Spleen (tissue), 11 donors: ENCODE data around the gene CXCR6. TPM values are rescaled to one million over a fixed set of nuclear protein-coding genes. Genes with fewer than 3 reads are reported as not detected.

ENCODE experiments used
- DNase-seq: peaks from one replicate; pipeline ENCODE4 v3.0.0-alpha.2; 2020
- H3K27ac ChIP-seq, 8 donors: fragments of 200-600 bp; sonication (generic) in 7 of 8; 1 replicate in 4 of 8; 2 replicates in 4 of 8; pipeline versions ENCODE4 v1.5.0 to v1.8.0; 2016 to 2021; ENCODE audit warnings: inconsistent platforms in 4 of 8, mild to moderate bottlenecking in 4 of 8, moderate library complexity in 1 of 8
- H3K27me3 ChIP-seq, 7 donors: fragments of 200-600 bp; sonication (generic) in 6 of 7; replicated peaks in 1 of 7; 1 replicate in 4 of 7; 2 replicates in 3 of 7; pipeline versions ENCODE4 v1.5.0 to v1.8.0; 2016 to 2021; ENCODE audit warnings: inconsistent platforms in 3 of 7, mild to moderate bottlenecking in 1 of 7
- H3K36me3 ChIP-seq, 6 donors: fragments of 200-600 bp; sonication (generic) in 5 of 6; 1 replicate in 4 of 6; 2 replicates in 2 of 6; pipeline versions ENCODE4 v1.5.0 to v1.8.0; 2016 to 2021; ENCODE audit warnings: inconsistent platforms in 2 of 6
- H3K4me1 ChIP-seq, 6 donors: fragments of 200-600 bp; sonication (generic) in 5 of 6; 1 replicate in 3 of 6; 2 replicates in 3 of 6; pipeline versions ENCODE4 v1.5.0 to v1.8.0; 2016 to 2021; ENCODE audit warnings: inconsistent platforms in 3 of 6
- H3K4me3 ChIP-seq, 8 donors: fragments of 200-600 bp; sonication (generic) in 7 of 8; 1 replicate in 4 of 8; 2 replicates in 4 of 8; pipeline versions ENCODE4 v1.5.0 to v1.8.0; 2016 to 2021; ENCODE audit warnings: inconsistent platforms in 4 of 8, mild to moderate bottlenecking in 4 of 8, moderate library complexity in 2 of 8
- H3K9me3 ChIP-seq, 8 donors: fragments of 200-600 bp; sonication (generic) in 7 of 8; 1 replicate in 4 of 8; 2 replicates in 4 of 8; pipeline versions ENCODE4 v1.5.0 to v1.8.0; 2016 to 2021; ENCODE audit warnings: inconsistent platforms in 4 of 8
- CTCF ChIP-seq, 11 experiments: fragments of 200-600 bp in 7 of 11; fragments of 450-650 bp in 4 of 11; sonication (generic) in 4 of 11; IDR thresholded peaks in 8 of 11; conservative IDR thresholded peaks in 3 of 11; 1 replicate in 7 of 11; 2 replicates in 4 of 11; pipeline versions ENCODE4 v1.4.0 to v1.8.0; 2016 to 2021; ENCODE audit warnings: antibody characterized with exemption in 11 of 11, inconsistent platforms in 4 of 11, mild to moderate bottlenecking in 1 of 11
- POLR2A ChIP-seq, 3 donors: fragments of 450-650 bp; IDR thresholded peaks; one replicate each; pipeline ENCODE4 v1.5.1; 2017; ENCODE audit warnings: antibody characterized with exemption in 3 of 3, mild to moderate bottlenecking in 1 of 3
- POLR2AphosphoS5 ChIP-seq, 3 donors: sonication (generic); formaldehyde crosslinking; IDR thresholded peaks; one replicate each; pipeline ENCODE4 v1.5.1; 2017; ENCODE audit warnings: antibody characterized with exemption in 3 of 3
- WGBS, 5 donors: extraction: QIAGEN DNeasy Blood & Tissue Kit in 3 of 5; methylation state at CpG; one replicate each; pipeline versions ENCODE4 v1.1.5 to v1.1.7; 2013 to 2018; 5-methylcytosine and 5-hydroxymethylcytosine counted together
- intact Hi-C: fragments of 100-400 bp; cut with DNase I; formaldehyde crosslinking; loops from one replicate; pipeline ENCODE4 v1.15.0; 2023; ENCODE audit warnings: low total_unique reads
- polyA plus RNA-seq, 3 donors: library from polyadenylated mRNA; stranded (reverse); fragments of 200-250 nt; gene quantifications; one replicate each; pipeline ENCODE4 v1.2.1, GENCODE V29; 2013
- total RNA-seq, 7 donors: library from RNA; depleted of rRNA in 3 of 7; stranded (reverse); fragments of >200 nt in 3 of 7; fragmentation: NEBNext Ultra II Directional in 4 of 7; extraction: Animal tissue kit (Norgen Biotek cat#: 25700) in 4 of 7; gene quantifications; one replicate each; pipeline versions ENCODE4 v1.1.0 to v1.2.1, GENCODE V29; 2016 to 2021
- donor health status: healthy with polysubstance abuse.
- donor health status: DM: no; HTN: no; CAD: no; lungs with moderate emphysema.
- donor health status: DM: no; HTN: no; CAD: no.
- donor health status: Bipolar disorder and iron deficiency.
- donor health status: healthy.
- donor health status: DM: no; HTN: no; CAD: no.
- donor health status: DM: yes; HTN: yes; CAD: no.

Gene CXCR6
- total and polyA plus RNA-seq, 10 donors, result 2.5 to 35.3 (median 11.6) TPM

GRCh38 chr3:45937206-45938042 is 5.8 kb upstream of the CXCR6 start:
- TF ChIP-seq POLR2AphosphoS5 (IDR thresholded peaks at IDR 0.05), result no peak
- peak in 1 of 11 experiments; percentile 26 for TF ChIP-seq CTCF (IDR thresholded peaks at IDR 0.05 in 8 of 11, conservative IDR thresholded peaks at IDR 0.05 in 3 of 11)
- no peak for TF ChIP-seq POLR2A (IDR thresholded peaks at IDR 0.05)
- Histone ChIP-seq H3K27ac (no peak overlapping the region), H3K4me3 (no peak overlapping the region), H3K9me3 (no peaks in the 10 kb centered on the region), H3K36me3 (peaks cover 0 to 79% (median 39%) of the 10 kb centered on the region in 6 donors), H3K4me1 (peaks cover 0 to 32% (median 14%) of the 10 kb centered on the region in 6 donors), H3K27me3 (no peaks in the 10 kb centered on the region)
- DNase-seq, result no peak
- intact Hi-C loops, result loop anchor here (2.0 to 5.0 kb wide), 2 partner anchors 141 to 435 kb away; partner anchors contain the start of gene CCR5
- 84 to 93% (median 87%) methylated on average over 8 of the region's 8 CpGs for WGBS, 5 donors

- no peak for DNase-seq
These were observed 5.2 kb upstream of the CXCR6 start for GRCh38 chr3:45938043-45938435.

GRCh38 chr3:45938864-45939263 is 4.4 kb upstream of the CXCR6 start:
- H3K27me3 ChIP-seq, result no peaks in the 10 kb centered on the region
- TF ChIP-seq CTCF (IDR thresholded peaks at IDR 0.05 in 8 of 11, conservative IDR thresholded peaks at IDR 0.05 in 3 of 11), result peak; percentile 81 to 95 (median 90)
- peak in 1 of 3 donors; percentile 50 for TF ChIP-seq POLR2AphosphoS5 (IDR thresholded peaks at IDR 0.05)
- TF ChIP-seq POLR2A (IDR thresholded peaks at IDR 0.05), result no peak
- peak overlapping the region in 4 of 8 donors; percentile 25 to 65 (median 47) for H3K27ac ChIP-seq
- intact Hi-C loops, result loop anchor here (2.0 to 5.0 kb wide), 2 partner anchors 140 to 433 kb away; partner anchors contain the start of gene CCR5
- no peaks in the 10 kb centered on the region for H3K9me3 ChIP-seq
- H3K36me3 ChIP-seq, result peaks cover 0 to 68% (median 30%) of the 10 kb centered on the region in 6 donors
- H3K4me3 ChIP-seq, result no peak overlapping the region
- peak; percentile 90 for DNase-seq
- peaks cover 0 to 35% (median 15%) of the 10 kb centered on the region in 6 donors for H3K4me1 ChIP-seq
- WGBS, 5 donors, result 22 to 29% (median 24%) methylated on average over 4 of the region's 4 CpGs

More at GRCh38 chr3:45938043-45938435, 5.2 kb upstream of the CXCR6 start:
- Histone ChIP-seq H3K4me3 (no peak overlapping the region), H3K9me3 (no peaks in the 10 kb centered on the region), H3K27ac (no peak overlapping the region), H3K36me3 (peaks cover 0 to 75% (median 34%) of the 10 kb centered on the region in 6 donors), H3K4me1 (peaks cover 0 to 35% (median 15%) of the 10 kb centered on the region in 6 donors), H3K27me3 (no peaks in the 10 kb centered on the region)
- intact Hi-C loops, result loop anchor here (2.0 to 5.0 kb wide), 2 partner anchors 141 to 434 kb away; partner anchors contain the start of gene CCR5
- WGBS, 5 donors, result 92 to 96% (median 95%) methylated on average over 4 of the region's 4 CpGs
- no peak for TF ChIP-seq POLR2A (IDR thresholded peaks at IDR 0.05)
- no peak for TF ChIP-seq POLR2AphosphoS5 (IDR thresholded peaks at IDR 0.05)
- TF ChIP-seq CTCF (IDR thresholded peaks at IDR 0.05 in 8 of 11, conservative IDR thresholded peaks at IDR 0.05 in 3 of 11), result no peak

GRCh38 chr3:45939341-45939771 is 3.9 kb upstream of the CXCR6 start:
- TF ChIP-seq POLR2AphosphoS5 (IDR thresholded peaks at IDR 0.05) (no peak), POLR2A (IDR thresholded peaks at IDR 0.05) (no peak), CTCF (IDR thresholded peaks at IDR 0.05 in 8 of 11, conservative IDR thresholded peaks at IDR 0.05 in 3 of 11) (no peak)
- peak overlapping the region in 4 of 8 donors; percentile 25 to 65 (median 47) for H3K27ac ChIP-seq
- peaks cover 0 to 64% (median 28%) of the 10 kb centered on the region in 6 donors for H3K36me3 ChIP-seq
- no peak for DNase-seq
- intact Hi-C loops, result loop anchor here (2.0 to 5.0 kb wide), 2 partner anchors 139 to 433 kb away; partner anchors contain the start of gene CCR5
- peaks cover 0 to 35% (median 16%) of the 10 kb centered on the region in 6 donors for H3K4me1 ChIP-seq
- no peaks in the 10 kb centered on the region for H3K27me3 ChIP-seq
- H3K4me3 ChIP-seq, result no peak overlapping the region
- no peaks in the 10 kb centered on the region for H3K9me3 ChIP-seq
- 48 to 80% (median 67%) methylated on average over 5 of the region's 5 CpGs for WGBS, 5 donors
